OCI-LY1 (cell line): ENCODE results near the gene CAPRIN2.

ENCODE experiments used
- EZH2 ChIP-seq: fragments of 200-600 bp; sonication (generic), shearing (Covaris generic); IDR thresholded peaks from 2 replicates; pipeline ENCODE4 v1.8.0; 2017; ENCODE audit warnings: borderline replicate concordance, mixed run types, mild to moderate bottlenecking, antibody characterized with exemption, low read length, moderate library complexity, mixed read lengths
- TF ChIP-seq, protein P1 (sequence below): fragments of 200-600 bp; sonication (generic), shearing (Covaris generic); IDR thresholded peaks from 2 replicates; pipeline ENCODE4 v1.5.1; 2017; ENCODE audit warnings: mild to moderate bottlenecking, antibody characterized with exemption, low read length, moderate library complexity, mixed read lengths

DNA sequence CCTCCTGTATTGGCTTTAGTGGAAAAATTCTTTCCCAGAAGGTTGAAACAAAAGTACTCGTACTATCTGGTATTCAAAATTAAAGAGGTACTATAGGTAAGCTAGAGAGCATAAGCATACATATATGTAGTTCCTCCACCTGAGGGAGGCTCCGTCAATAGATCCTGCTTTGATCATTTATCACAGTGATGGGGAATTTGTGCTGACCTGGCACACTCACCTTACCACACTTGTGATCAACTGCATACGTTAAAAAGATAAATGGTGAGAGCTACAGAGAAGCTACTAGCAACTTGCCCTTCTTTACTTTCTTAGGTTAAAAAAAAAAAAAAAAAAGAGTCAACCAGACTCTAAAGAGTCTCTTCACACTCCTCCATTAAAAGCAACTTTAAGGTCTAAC, 2.5 kb downstream of the CAPRIN2 start:
- TF ChIP-seq, protein P1, sequence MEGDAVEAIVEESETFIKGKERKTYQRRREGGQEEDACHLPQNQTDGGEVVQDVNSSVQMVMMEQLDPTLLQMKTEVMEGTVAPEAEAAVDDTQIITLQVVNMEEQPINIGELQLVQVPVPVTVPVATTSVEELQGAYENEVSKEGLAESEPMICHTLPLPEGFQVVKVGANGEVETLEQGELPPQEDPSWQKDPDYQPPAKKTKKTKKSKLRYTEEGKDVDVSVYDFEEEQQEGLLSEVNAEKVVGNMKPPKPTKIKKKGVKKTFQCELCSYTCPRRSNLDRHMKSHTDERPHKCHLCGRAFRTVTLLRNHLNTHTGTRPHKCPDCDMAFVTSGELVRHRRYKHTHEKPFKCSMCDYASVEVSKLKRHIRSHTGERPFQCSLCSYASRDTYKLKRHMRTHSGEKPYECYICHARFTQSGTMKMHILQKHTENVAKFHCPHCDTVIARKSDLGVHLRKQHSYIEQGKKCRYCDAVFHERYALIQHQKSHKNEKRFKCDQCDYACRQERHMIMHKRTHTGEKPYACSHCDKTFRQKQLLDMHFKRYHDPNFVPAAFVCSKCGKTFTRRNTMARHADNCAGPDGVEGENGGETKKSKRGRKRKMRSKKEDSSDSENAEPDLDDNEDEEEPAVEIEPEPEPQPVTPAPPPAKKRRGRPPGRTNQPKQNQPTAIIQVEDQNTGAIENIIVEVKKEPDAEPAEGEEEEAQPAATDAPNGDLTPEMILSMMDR = no peak
- no peak for TF ChIP-seq EZH2
